Mesenchymal stem cell (in vitro differentiated cells and primary cell): ENCODE measurements around the gene ALG3.

ENCODE experiments used
- DNase-seq: peaks from one replicate; pipeline ENCODE4 v3.0.0-alpha.2; 2013
- H2AFZ ChIP-seq: one replicate; pipeline ENCODE4 v1.6.1; 2013; ENCODE audit warnings: low read depth, mild to moderate bottlenecking, control low read depth, inconsistent platforms, low read length, moderate library complexity
- H2AK5ac ChIP-seq: 2 replicates; pipeline ENCODE4 v1.6.1; 2013; ENCODE audit warnings: low read length, moderate library complexity, mild to moderate bottlenecking, inconsistent platforms; ENCODE audit not compliant: severe bottlenecking
- H2BK120ac ChIP-seq: one replicate; pipeline ENCODE4 v1.6.1; 2013; ENCODE audit warnings: low read depth, mild to moderate bottlenecking, inconsistent platforms, low read length, moderate library complexity
- H2BK12ac ChIP-seq, 2 experiments: one replicate each; pipeline ENCODE4 v1.6.1; 2013; ENCODE audit warnings: inconsistent platforms in 2 of 2, low read length in 2 of 2, mild to moderate bottlenecking in 2 of 2, moderate library complexity in 2 of 2, control low read depth in 1 of 2
- H2BK15ac ChIP-seq: one replicate; pipeline ENCODE4 v1.6.1; 2013; ENCODE audit warnings: mild to moderate bottlenecking, low read depth, inconsistent platforms; ENCODE audit not compliant: poor library complexity, severe bottlenecking
- H2BK5ac ChIP-seq: 2 replicates; pipeline ENCODE4 v1.6.1; 2013; ENCODE audit warnings: low read depth, mild to moderate bottlenecking, low read length, control low read depth, inconsistent platforms; ENCODE audit not compliant: poor library complexity, severe bottlenecking
- H3K14ac ChIP-seq, 2 experiments: one replicate each; pipeline ENCODE4 v1.6.1; 2013; ENCODE audit warnings: inconsistent platforms in 2 of 2, low read length in 2 of 2, control low read depth in 1 of 2, mild to moderate bottlenecking in 1 of 2, moderate library complexity in 1 of 2
- H3K18ac ChIP-seq, 2 experiments: one replicate each; pipeline ENCODE4 v1.6.1; 2013; ENCODE audit warnings: inconsistent platforms in 2 of 2, low read length in 2 of 2, control low read depth in 1 of 2, low read depth in 1 of 2, mild to moderate bottlenecking in 1 of 2
- H3K23ac ChIP-seq, 2 experiments: one replicate each; pipeline ENCODE4 v1.6.1; 2013; ENCODE audit warnings: inconsistent platforms in 2 of 2, low read length in 2 of 2, mild to moderate bottlenecking in 2 of 2, moderate library complexity in 2 of 2, control low read depth in 1 of 2
- H3K27ac ChIP-seq: 2 replicates; pipeline ENCODE4 v1.5.1; 2013; ENCODE audit warnings: mild to moderate bottlenecking, moderate library complexity, low read length, control low read depth, inconsistent platforms; ENCODE audit not compliant: poor library complexity, severe bottlenecking
- H3K27me3 ChIP-seq, 2 experiments: 2 replicates each; pipeline versions ENCODE4 v1.6.1 to v1.7.0; 2013; ENCODE audit warnings: low read length in 2 of 2, mild to moderate bottlenecking in 2 of 2, moderate library complexity in 2 of 2, control low read depth in 1 of 2, inconsistent platforms in 1 of 2; ENCODE audit not compliant: control insufficient read depth in 1 of 2, insufficient read depth in 1 of 2
- H3K36me3 ChIP-seq, 2 experiments: 2 replicates each; pipeline versions ENCODE4 v1.6.1 to v1.7.0; 2013; ENCODE audit warnings: low read length in 2 of 2, control low read depth in 1 of 2, inconsistent platforms in 1 of 2, low read depth in 1 of 2, mild to moderate bottlenecking in 1 of 2; ENCODE audit not compliant: insufficient read depth in 2 of 2, control insufficient read depth in 1 of 2
- H3K4ac ChIP-seq, 2 experiments: one replicate each; pipeline ENCODE4 v1.6.1; 2013; ENCODE audit warnings: inconsistent platforms in 2 of 2, low read length in 2 of 2, mild to moderate bottlenecking in 2 of 2, moderate library complexity in 2 of 2, control low read depth in 1 of 2, low read depth in 1 of 2
- H3K4me1 ChIP-seq: 2 replicates; pipeline ENCODE4 v1.6.1; 2013; ENCODE audit warnings: low read depth, low read length, control low read depth; ENCODE audit not compliant: control insufficient read depth, insufficient read depth
- H3K4me2 ChIP-seq: 2 replicates; pipeline ENCODE4 v1.6.1; 2013; ENCODE audit warnings: low read length, mild to moderate bottlenecking, inconsistent platforms; ENCODE audit not compliant: poor library complexity, severe bottlenecking
- H3K4me3 ChIP-seq, 2 experiments: 2 replicates each; pipeline versions ENCODE4 v1.5.1 to v1.7.0; 2013; ENCODE audit warnings: low read length in 2 of 2, mild to moderate bottlenecking in 2 of 2, control low read depth in 1 of 2, low read depth in 1 of 2; ENCODE audit not compliant: insufficient read depth in 1 of 2
- H3K79me1 ChIP-seq: replicated peaks from 2 replicates; pipeline ENCODE4 v1.6.1; 2013; ENCODE audit warnings: mild to moderate bottlenecking, control low read depth, low read length, inconsistent platforms; ENCODE audit not compliant: poor library complexity, severe bottlenecking
- H3K9ac ChIP-seq: 2 replicates; pipeline ENCODE4 v1.7.0; 2013; ENCODE audit warnings: mild to moderate bottlenecking, low read length, moderate library complexity
- H3K9me3 ChIP-seq: 2 replicates; pipeline ENCODE4 v1.7.0; 2013; ENCODE audit warnings: mild to moderate bottlenecking, low read length; ENCODE audit not compliant: control insufficient read depth
- H4K8ac ChIP-seq: one replicate; pipeline ENCODE4 v1.6.1; 2013; ENCODE audit warnings: inconsistent platforms, mild to moderate bottlenecking, low read length, moderate library complexity
- H4K91ac ChIP-seq: one replicate; pipeline ENCODE4 v1.6.1; 2013; ENCODE audit warnings: mild to moderate bottlenecking, low read length, inconsistent platforms
- WGBS: methylation state at CpG from one replicate; pipeline ENCODE4 v1.1.7; 2013; ENCODE audit warnings: mixed read lengths; 5-methylcytosine and 5-hydroxymethylcytosine counted together

Gene ALG3

DNA sequence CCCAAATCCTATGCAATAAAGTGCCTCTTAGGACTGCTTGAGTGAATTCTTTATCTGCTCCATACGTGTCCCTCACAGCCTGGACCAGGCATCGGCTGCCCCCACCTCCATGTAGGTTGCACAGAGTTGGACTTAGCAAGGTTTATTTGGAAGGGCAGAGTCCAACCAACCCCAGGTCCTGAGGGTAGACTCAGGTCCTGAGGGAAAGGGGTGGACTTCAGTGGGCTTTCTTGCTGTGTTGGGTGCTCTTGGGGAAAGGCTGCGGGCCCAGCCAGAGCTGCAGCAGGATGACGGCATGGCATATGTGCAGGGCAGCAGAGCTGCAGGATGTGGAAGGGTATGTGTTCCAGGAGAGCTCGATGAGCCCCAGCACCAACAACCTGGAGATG is 6.5 kb downstream of the ALG3 start:
- Histone ChIP-seq H3K23ac (no peak overlapping the region), H3K36me3 (peaks cover 40 to 46% of the 10 kb centered on the region in 2 experiments), H3K9ac (no peak overlapping the region), H4K91ac (no peak overlapping the region), H3K18ac (no peak overlapping the region), H4K8ac (no peak overlapping the region), H2BK120ac (no peak overlapping the region), H3K4me1 (no peaks in the 10 kb centered on the region), H3K4me2 (no peak overlapping the region), H3K27me3 (peaks cover 0 to 19% of the 10 kb centered on the region in 2 experiments), H3K9me3 (no peaks in the 10 kb centered on the region), H3K4ac (no peak overlapping the region), H2BK15ac (no peak overlapping the region), H3K27ac (no peak overlapping the region), H2AFZ (no peak overlapping the region), H2AK5ac (no peak overlapping the region), H2BK12ac (no peak overlapping the region), H3K79me1 (peaks cover 14% of the 10 kb centered on the region), H3K4me3 (no peak overlapping the region), H3K14ac (no peak overlapping the region), H2BK5ac (no peak overlapping the region)
- DNase-seq, result no peak
- 95% methylated on average over 4 of the region's 5 CpGs for WGBS

DNA sequence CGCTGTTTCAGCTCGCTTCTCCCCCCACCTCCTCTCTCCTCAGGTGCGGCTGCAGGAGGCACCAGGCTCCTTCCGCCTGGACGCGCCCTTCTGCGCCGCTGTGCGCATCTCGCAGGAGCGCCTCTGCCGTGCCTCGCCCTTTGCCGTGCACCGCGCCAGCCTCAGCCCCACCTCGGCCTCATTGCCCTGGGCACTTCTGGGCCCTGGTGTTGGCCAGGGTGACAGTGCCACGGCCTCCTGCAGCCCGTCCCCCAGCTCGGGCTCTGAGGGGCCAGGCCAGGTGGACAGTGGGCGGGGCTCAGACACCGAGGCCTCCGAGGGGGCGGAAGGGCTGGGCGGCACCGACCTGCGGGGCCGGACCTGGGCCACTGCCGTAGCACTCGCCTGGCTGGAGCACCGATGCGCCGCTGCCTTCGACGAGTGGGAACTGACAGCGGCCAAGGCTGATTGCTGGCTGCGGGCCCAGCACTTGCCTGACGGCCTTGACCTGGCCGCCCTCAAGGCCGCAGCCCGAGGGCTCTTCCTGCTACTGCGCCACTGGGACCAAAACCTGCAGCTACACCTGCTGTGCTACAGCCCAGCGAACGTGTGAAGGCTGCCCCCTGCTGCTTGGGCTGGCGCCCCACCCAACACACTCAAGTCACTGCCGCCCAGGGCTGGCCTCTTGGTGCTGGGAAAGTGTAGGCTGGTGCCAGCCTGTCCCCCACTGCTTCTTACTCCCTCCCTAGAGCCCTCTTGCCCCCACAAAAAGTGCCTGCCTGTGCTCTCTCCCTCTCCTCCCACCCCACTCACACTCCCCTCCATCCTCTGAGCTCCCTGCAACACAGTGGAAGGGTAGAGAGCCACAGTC is 7.1 kb downstream of the ALG3 start:
- no peaks in the 10 kb centered on the region for H3K4me1 ChIP-seq
- no peak overlapping the region for H2AFZ ChIP-seq
- H3K23ac ChIP-seq, result no peak overlapping the region
- H3K4ac ChIP-seq, result no peak overlapping the region
- peaks cover 0 to 25% of the 10 kb centered on the region in 2 experiments for H3K27me3 ChIP-seq
- H3K18ac ChIP-seq, result no peak overlapping the region
- H2BK120ac ChIP-seq, result no peak overlapping the region
- H3K27ac ChIP-seq, result no peak overlapping the region
- 39% methylated on average over 44 of the region's 46 CpGs for WGBS
- H3K14ac ChIP-seq, result no peak overlapping the region
- no peak overlapping the region for H3K4me2 ChIP-seq
- H2AK5ac ChIP-seq, result no peak overlapping the region
- peak overlapping the region; percentile 8 for H4K91ac ChIP-seq
- DNase-seq, result no peak
- peaks cover 11% of the 10 kb centered on the region for H3K79me1 ChIP-seq
- H3K9me3 ChIP-seq, result no peaks in the 10 kb centered on the region
- H3K4me3 ChIP-seq, result no peak overlapping the region
- H3K9ac ChIP-seq, result no peak overlapping the region
- H2BK5ac ChIP-seq, result no peak overlapping the region
- peaks cover 40 to 46% of the 10 kb centered on the region in 2 experiments for H3K36me3 ChIP-seq
- no peak overlapping the region for H2BK15ac ChIP-seq
- H2BK12ac ChIP-seq, result no peak overlapping the region
- H4K8ac ChIP-seq, result no peak overlapping the region

DNA sequence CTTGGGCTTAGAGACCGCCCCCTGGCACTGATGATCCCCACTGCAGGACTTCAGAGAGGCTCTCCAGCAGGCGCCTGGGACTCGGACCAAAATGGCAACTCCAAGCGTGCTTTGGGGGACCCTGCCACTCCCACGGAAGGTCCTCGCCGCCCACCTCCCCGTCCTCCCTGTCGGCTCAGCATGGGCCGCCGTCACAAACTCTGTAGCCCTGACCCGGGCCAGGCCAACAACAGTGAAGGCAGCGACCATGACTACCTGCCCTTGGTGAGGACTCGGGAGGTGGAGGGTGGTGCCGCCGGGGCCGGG is 7.7 kb downstream of the ALG3 start:
- DNase-seq, result no peak
- Histone ChIP-seq H2AFZ (no peak overlapping the region), H3K79me1 (peaks cover 11% of the 10 kb centered on the region), H2BK120ac (no peak overlapping the region), H2BK15ac (no peak overlapping the region), H3K23ac (no peak overlapping the region), H3K36me3 (peaks cover 40 to 46% of the 10 kb centered on the region in 2 experiments), H3K14ac (no peak overlapping the region), H2BK5ac (no peak overlapping the region), H2AK5ac (no peak overlapping the region), H4K8ac (no peak overlapping the region), H4K91ac (no peak overlapping the region), H3K4me2 (no peak overlapping the region), H3K9ac (no peak overlapping the region), H3K4me3 (no peak overlapping the region), H3K4me1 (no peaks in the 10 kb centered on the region), H2BK12ac (no peak overlapping the region), H3K27ac (no peak overlapping the region), H3K18ac (no peak overlapping the region), H3K9me3 (no peaks in the 10 kb centered on the region), H3K27me3 (peaks cover 3 to 31% of the 10 kb centered on the region in 2 experiments), H3K4ac (no peak overlapping the region)
- WGBS, result 56% methylated on average over 17 of the region's 17 CpGs

DNA sequence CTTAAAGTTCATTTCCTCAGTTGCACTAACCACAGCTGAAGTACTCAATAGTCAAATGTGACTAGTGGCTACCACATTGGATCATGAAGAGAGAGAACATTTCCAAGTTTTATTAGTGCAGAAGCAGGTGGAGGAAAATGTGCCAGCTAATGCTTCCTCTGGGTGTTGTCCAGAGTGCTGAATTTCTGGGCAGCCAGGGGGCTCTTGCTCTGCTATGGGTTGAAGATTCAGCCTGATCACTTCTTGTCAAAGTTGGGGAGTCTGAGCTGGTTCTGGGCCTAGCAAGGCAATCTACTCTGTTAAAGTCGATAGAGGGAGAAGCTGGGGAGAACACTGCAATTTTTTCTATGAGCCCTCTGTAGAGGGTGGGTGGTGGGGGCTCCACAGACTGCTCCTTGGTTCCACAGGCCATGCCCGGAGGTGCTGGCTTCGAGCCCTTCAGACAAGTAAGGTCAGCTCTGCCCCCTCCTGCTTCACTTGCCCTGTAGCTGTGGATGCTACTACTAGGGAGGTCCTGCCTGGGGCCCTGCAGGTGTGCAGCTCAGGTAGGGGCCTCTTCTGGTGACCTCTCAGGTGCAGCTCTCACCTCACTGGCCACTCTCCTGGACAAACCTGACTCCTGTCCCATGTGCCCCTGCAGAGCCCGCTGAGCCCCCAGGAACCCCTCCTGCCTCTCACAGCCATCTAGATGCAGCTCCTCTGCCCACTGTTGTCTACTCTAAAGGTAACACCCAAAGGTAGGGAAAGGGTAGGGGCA is 8.2 kb downstream of the ALG3 start:
- H3K27ac ChIP-seq, result no peak overlapping the region
- H2BK15ac ChIP-seq, result no peak overlapping the region
- no peak overlapping the region for H2AFZ ChIP-seq
- H3K36me3 ChIP-seq, result peaks cover 37 to 45% of the 10 kb centered on the region in 2 experiments
- no peak overlapping the region for H3K4me3 ChIP-seq
- 86% methylated on average over 3 of the region's 4 CpGs for WGBS
- DNase-seq, result peak; percentile 36
- H2AK5ac ChIP-seq, result no peak overlapping the region
- no peak overlapping the region for H4K8ac ChIP-seq
- no peak overlapping the region for H2BK12ac ChIP-seq
- H2BK5ac ChIP-seq, result no peak overlapping the region
- H3K9me3 ChIP-seq, result no peaks in the 10 kb centered on the region
- H3K23ac ChIP-seq, result no peak overlapping the region
- no peak overlapping the region for H4K91ac ChIP-seq
- peaks cover 8 to 37% of the 10 kb centered on the region in 2 experiments for H3K27me3 ChIP-seq
- H3K9ac ChIP-seq, result no peak overlapping the region
- peaks cover 5% of the 10 kb centered on the region for H3K79me1 ChIP-seq
- H3K18ac ChIP-seq, result no peak overlapping the region
- H3K4me1 ChIP-seq, result no peaks in the 10 kb centered on the region
- no peak overlapping the region for H3K4me2 ChIP-seq
- no peak overlapping the region for H3K14ac ChIP-seq
- no peak overlapping the region for H2BK120ac ChIP-seq
- no peak overlapping the region for H3K4ac ChIP-seq
